SW 1271 (cell line): Measurements from ENCODE around the gene RHOBTB3.

Source experiments
- DNase-seq, 2 experiments: peaks; one replicate each; lab custom pipeline; 2025; lab: John Stamatoyannopoulos, UW

The RHOBTB3 gene

GRCh38 chr5:95763941-95764340, 32.8 kb downstream of the RHOBTB3 start:
- no peak for DNase-seq

DNA sequence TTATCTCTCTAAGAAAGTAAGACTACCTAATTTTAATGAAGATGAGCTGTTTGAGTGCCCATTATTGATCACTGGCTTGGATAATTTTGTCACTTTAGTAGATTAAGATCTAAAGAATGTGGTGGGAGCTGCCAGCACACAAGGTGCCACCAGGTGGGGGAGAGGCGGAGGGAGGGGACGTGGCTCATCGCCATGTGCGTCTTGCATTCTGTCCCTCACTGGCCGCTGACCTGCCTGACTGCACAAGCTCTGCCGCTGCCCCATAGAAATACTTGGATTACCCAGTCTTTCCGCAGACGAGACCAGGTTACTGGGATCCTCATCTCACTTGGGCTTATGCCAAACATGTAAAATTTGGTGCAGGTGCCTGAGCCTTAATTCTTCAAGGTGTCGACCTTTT, 37.6 kb downstream of the RHOBTB3 start:
- no peak for DNase-seq

GRCh38 chr5:95770830-95771708, 39.9 kb downstream of the RHOBTB3 start:
- no peak for DNase-seq

GRCh38 chr5:95771892-95772291, 40.8 kb downstream of the RHOBTB3 start:
- no peak for DNase-seq

DNA sequence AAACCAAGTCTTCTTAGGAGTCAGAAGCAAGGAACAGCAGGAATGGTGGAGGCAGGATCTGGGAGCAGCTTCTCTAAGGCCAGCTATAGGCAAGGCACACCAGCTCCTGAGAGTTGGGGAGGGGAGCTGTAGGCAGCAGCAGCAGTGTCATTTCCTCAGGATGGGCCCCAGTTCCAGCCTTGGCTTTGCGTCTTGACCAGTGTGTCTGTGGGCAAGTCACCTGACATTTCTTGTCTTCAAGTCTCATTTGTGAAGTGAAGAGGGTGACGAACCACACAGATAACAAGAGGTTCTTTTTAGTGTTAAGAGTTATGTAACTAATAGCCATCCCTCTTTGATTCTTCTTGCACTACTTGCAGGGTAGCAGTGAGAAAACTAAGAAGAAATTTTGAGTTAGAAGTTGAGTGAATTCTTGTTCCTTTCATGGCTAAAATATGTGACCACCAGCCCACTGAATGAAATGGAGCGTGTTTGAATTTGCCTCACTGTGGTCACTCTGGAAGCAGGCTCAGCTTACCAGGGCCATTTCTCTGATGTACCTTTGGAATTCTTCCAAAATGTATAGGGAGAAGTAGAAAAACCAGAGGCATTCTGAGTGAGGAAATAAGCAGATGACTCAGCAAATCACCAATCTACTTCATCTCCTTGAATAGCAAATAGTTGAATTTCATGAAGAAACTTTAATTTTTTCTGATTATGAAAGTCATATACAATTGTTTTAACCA, 42.4 kb downstream of the RHOBTB3 start:
- no peak for DNase-seq

DNA sequence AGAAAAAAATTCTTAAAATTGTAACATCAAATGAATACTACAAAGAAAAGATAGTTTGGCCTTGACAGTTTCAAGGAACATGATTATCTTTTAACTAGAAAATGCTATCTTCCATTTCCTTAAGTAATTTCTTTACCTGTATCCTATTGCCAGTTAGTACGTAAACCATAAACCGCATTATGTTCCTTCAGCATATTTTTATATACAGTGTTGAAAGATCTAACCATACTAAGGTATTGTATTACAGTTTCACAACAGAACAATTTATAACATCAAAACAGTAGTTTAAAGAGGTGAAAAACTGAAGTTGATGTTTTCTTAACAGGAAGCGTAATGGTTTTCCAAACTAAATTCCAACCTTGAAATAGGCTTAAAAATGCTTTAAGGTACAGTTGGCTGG, 46.3 kb downstream of the RHOBTB3 start:
- no peak for DNase-seq

DNA sequence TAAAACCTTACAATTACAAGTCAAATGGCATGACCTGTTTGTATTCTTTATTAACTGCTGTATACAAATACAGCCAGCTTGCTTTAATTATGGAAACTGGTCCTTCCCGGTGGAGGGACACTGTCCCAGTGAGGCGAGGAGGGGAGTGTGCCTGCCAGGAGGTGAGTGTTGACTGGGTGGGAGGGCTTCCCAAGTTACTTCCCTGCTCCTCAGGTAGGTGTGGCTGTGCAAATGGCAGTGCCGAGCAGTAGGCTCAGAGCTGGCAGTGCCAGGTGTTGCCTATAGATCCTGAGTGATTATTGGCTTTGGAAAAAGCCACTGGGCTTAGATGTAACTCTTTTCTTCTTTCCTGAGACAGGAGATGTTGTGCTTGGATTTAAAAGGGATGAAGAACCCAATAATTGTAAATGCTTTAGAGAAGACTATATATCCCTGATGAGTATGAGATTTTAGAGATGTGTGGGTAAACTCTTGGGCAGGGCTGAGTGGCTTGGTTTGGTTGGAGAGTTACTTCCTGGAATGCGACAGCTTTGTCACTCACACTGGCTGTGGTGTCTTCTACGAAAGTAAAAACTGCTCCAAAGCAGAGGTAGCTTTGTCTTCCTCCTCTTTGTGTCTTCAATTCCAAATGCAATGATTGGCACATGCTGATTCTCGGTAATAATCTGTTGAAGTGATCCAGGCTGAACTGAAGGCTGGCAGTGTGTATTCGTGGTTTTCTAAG, 47.7 kb downstream of the RHOBTB3 start:
- DNase-seq = no peak

DNA sequence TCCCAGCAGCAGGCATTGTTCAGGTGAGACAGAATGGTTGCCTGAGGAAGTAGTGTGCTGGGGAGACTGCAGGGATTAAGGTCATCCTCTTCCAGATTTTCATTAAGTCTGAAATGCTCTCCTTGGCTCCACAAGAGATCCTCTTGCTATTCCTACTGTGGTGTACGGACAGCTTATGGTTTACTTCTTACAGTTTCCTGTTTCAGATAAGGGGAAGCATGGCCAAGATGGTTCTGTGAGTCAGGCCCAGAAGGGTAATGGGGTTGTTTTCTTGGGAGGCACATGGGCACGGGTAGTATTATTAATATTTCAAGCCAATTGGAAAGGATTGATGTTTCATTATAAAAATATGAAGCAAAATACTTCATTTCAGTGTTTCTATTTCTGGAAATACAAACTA, 48.5 kb downstream of the RHOBTB3 start:
- DNase-seq = no peak

GRCh38 chr5:95780597-95780996, 49.5 kb downstream of the RHOBTB3 start:
- DNase-seq = no peak

- DNase-seq = peak; percentile 78 to 86
Measured at GRCh38 chr5:95781101-95781583, 50.0 kb downstream of the RHOBTB3 start.

DNA sequence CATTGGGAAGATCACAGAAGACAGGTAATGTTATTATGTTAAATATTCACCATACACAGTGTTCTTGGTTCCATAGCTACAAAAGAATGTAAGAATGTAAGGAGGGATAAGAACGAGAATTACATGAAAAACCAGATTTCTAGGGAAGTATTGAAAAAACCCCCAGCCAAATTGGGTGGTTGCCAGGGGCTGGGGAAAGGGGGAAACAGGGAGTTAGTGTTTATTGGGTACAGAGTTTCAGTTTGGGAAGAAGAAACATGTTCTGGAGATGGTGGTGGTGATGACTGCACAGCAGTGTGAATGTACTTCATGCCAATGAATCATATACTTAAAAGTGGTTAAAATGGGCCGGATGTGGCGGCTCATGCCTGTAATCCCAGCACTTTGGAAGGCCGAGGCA, 51.0 kb downstream of the RHOBTB3 start:
- DNase-seq = no peak

DNA sequence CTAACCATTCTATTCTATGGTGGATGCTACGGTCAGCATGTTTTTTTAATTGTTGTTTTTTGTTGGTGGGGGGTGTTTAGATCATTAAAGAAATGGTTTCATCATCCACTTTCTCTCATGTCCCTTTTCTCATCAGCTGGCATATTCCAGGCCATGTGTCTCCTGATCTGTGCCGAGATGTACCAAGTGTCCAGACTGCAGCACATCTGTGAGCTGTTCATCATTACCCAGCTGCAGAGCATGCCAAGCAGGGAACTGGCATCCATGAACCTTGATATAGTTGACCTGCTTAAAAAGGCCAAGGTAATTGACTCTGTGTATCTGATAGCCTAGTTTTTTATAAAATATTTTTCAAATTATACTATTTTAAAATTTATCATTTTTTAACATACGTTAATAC, 52.5 kb downstream of the RHOBTB3 start:
- no peak for DNase-seq

DNA sequence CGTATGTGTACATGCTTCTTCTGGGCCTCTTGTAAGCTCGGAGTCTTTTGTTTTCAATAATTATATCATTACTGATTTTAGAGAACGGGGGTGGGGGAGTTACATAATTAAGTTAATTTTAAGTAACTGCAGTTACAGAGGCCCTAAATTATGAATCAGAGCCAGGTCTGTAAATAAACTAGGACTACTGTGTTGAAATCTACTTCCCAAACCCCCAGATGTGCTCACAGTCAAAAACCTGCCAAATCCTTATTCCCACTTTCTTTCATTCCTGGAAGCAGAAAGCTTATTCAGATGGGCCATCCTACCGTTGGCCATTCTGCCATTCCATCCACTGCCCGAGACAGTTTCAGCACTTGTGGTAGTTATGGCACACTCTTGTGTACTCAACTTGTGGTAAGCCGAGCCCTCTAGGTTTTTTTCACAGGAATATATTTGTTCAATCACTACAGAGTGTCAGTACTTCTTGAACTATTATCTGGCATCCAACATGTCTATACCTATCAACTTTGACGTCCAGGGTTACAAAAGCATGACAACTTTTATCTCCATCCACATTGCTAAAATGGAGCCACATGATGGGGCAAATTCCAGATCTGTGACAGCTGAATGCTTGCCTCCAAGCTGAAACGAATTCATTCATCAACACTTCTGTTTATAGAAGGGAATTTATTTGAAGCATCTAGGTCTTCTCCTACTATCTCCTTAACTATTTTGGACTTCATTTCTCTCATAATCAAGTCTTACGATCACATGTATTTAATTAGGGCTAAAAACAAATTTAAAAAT, 53.6 kb downstream of the RHOBTB3 start:
- DNase-seq = no peak

DNA sequence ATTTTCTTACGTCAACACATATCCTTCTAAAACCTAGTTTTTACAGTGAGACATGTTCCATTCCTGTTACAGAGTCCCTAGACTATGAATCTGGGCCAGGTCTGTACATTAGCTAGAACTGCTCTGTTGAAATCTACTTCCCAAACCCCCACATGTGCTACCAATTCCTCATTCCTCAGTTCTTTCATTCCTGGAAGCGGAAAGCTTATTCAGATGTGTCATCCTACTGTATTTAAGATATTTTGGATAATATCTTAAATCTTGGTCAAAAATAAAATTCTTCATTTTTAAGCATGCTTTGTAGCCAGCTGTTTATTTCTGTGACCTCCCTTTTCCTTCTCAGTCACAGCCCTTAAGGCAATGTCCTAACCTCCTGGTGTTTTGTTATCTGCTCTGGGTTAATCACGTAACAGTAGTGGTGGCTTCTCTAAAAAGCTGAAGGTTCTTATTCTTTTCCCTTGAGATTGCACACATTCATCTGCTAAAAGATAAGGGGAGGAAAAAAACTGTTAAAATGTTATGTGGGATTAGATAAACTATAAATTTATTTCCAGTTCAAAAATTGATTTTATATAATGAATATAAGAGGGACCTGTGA, 55.8 kb downstream of the RHOBTB3 start:
- DNase-seq = no peak

GRCh38 chr5:95788493-95788892, 57.4 kb downstream of the RHOBTB3 start:
- DNase-seq = no peak

- no peak for DNase-seq
Measured at GRCh38 chr5:95791751-95792150, 60.6 kb downstream of the RHOBTB3 start.

- DNase-seq = peak in 1 of 2 experiments; percentile 17
Measured at GRCh38 chr5:95794070-95794516, 63.0 kb downstream of the RHOBTB3 start.

DNA sequence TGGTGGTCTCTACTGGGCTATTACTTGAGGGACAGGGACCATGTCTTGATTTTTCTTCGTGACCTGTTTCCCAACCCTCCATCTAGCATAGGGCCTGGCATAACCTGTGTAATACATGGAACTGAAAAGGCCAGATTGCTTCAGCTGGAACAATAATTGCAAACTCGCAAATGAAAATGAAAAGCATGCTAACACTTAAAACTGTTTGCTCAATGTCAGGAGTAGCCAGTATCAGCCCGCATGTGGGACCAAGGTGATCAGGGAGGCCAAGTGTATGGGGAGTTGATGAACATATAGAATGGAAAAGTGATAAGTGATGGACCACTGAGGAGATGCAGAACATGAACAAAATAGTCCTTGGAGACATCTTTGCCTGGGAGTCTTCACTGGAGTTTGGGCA, 66.2 kb downstream of the RHOBTB3 start:
- DNase-seq = no peak

- DNase-seq = no peak
Measured at GRCh38 chr5:95798048-95798447, 66.9 kb downstream of the RHOBTB3 start.

GRCh38 chr5:95798545-95798944, 67.4 kb downstream of the RHOBTB3 start:
- no peak for DNase-seq

DNA sequence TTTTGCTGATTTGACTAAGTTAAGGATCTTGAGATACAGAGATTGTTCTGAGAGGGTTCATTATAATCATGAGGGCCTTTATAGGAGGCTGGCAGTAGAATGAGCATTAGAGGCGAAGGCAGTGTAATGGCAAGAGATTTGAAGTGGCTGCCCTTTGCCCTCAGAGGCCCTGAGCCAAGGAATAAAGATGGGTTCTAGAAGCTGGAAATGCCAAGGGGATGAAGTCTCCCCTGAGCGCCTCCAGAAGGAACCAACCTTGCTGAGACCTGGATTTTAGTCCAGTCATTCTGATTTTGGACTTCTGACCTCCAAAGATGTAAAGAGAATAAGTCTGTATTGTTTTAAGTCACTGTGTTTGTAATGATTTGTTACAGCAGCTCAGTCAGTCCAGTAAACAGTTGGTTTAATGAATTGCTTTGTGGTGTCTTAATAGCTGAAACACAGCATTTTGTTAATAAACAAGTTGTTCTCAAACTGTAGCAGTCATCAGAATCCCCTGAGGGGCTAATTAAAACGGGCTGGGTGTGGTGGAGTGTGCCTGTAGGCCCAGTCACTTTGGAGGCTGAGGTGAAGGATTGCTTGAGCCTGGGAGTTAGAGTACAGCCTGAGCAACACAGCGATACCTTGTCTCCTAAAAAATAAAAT, 68.2 kb downstream of the RHOBTB3 start:
- no peak for DNase-seq
